ENCODE results near the gene ZFYVE26.

- TF ChIP-seq POLR2A (IDR thresholded peaks at IDR 0.05; ENCODE audit: low read length) = no peak
- TF ChIP-seq GATA1 (IDR thresholded peaks at IDR 0.05; ENCODE audit: low read depth, low read length) = no peak
Measured at GRCh38 chr14:67814821-67815220, 1.6 kb downstream of the ZFYVE26 start.

All from erythroblast (primary cell).